ENCODE measurements around the gene SLC25A24.

SLC25A24 gene

GRCh38 chr1:108096089-108096488 is 104.1 kb downstream of the SLC25A24 start:
- no peak overlapping the region for H3K4me2 ChIP-seq (ENCODE audit: low read depth, low read length, poor library complexity, severe bottlenecking)
- H3K4me3 ChIP-seq (ENCODE audit: low read length, poor library complexity, severe bottlenecking): no peak overlapping the region
- H3K9me3 ChIP-seq (ENCODE audit: insufficient read depth, low read depth, low read length): no peaks in the 10 kb centered on the region
- no peaks in the 10 kb centered on the region for H4K20me1 ChIP-seq (ENCODE audit: insufficient read depth, low read length, poor library complexity, severe bottlenecking)
- no peak overlapping the region for H2AFZ ChIP-seq (ENCODE audit: low read length)
- TF ChIP-seq, protein P1, sequence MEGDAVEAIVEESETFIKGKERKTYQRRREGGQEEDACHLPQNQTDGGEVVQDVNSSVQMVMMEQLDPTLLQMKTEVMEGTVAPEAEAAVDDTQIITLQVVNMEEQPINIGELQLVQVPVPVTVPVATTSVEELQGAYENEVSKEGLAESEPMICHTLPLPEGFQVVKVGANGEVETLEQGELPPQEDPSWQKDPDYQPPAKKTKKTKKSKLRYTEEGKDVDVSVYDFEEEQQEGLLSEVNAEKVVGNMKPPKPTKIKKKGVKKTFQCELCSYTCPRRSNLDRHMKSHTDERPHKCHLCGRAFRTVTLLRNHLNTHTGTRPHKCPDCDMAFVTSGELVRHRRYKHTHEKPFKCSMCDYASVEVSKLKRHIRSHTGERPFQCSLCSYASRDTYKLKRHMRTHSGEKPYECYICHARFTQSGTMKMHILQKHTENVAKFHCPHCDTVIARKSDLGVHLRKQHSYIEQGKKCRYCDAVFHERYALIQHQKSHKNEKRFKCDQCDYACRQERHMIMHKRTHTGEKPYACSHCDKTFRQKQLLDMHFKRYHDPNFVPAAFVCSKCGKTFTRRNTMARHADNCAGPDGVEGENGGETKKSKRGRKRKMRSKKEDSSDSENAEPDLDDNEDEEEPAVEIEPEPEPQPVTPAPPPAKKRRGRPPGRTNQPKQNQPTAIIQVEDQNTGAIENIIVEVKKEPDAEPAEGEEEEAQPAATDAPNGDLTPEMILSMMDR (conservative IDR thresholded peaks at IDR 0.05; ENCODE audit: low read length): no peak
- TF ChIP-seq EZH2phosphoT487 (IDR thresholded peaks at IDR 0.05; ENCODE audit: borderline replicate concordance): no peak
- no peaks in the 10 kb centered on the region for H3K27me3 ChIP-seq (ENCODE audit: insufficient read depth, low read length, poor library complexity, severe bottlenecking)
- H3K36me3 ChIP-seq (ENCODE audit: insufficient read depth, low read length): no peaks in the 10 kb centered on the region
- H3K9ac ChIP-seq (ENCODE audit: low read depth, low read length, poor library complexity, severe bottlenecking): no peak overlapping the region
- no peaks in the 10 kb centered on the region for H3F3A ChIP-seq (ENCODE audit: low read depth)
- H3K79me2 ChIP-seq (ENCODE audit: insufficient read depth, low read length): no peaks in the 10 kb centered on the region
- H3K4me1 ChIP-seq (ENCODE audit: insufficient read depth, low read length, poor library complexity, severe bottlenecking): peaks cover 48% of the 10 kb centered on the region
- H3K9me2 ChIP-seq (replicated peaks; ENCODE audit: low read depth, low read length): no peaks in the 10 kb centered on the region

- Histone ChIP-seq H3K4me1 (ENCODE audit: insufficient read depth, low read length, poor library complexity, severe bottlenecking) (peaks cover 38% of the 10 kb centered on the region), H3K27me3 (ENCODE audit: insufficient read depth, low read length, poor library complexity, severe bottlenecking) (no peaks in the 10 kb centered on the region)
- TF ChIP-seq EZH2phosphoT487 (IDR thresholded peaks at IDR 0.05; ENCODE audit: borderline replicate concordance): no peak
- TF ChIP-seq, protein P1 (conservative IDR thresholded peaks at IDR 0.05; ENCODE audit: low read length): no peak
These were observed 110.7 kb downstream of the SLC25A24 start for GRCh38 chr1:108089477-108089876.

DNA sequence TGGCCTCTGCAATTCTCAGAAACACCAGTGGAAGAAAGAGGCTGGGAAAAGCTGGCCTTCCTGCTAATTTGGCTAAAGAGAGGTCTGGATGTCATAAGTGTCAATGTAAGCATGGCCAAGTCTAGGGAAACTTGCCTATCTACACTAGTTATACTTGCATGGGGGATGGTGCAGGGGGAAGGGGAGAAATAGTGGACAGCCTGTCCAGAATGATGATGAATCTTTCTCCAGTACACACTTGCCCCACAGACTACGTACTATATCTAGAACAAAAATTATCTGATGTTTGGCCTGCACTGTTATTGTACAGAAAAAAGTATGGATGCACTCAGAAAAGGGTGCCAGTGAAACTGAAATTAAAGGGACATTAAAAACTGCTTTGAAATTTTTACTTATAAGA is 114.5 kb downstream of the SLC25A24 start:
- no peaks in the 10 kb centered on the region for H3K36me3 ChIP-seq (ENCODE audit: insufficient read depth, low read length)
- H3K27me3 ChIP-seq (ENCODE audit: insufficient read depth, low read length, poor library complexity, severe bottlenecking): no peaks in the 10 kb centered on the region
- peaks cover 71% of the 10 kb centered on the region for H3K4me1 ChIP-seq (ENCODE audit: insufficient read depth, low read length, poor library complexity, severe bottlenecking)
- H4K20me1 ChIP-seq (ENCODE audit: insufficient read depth, low read length, poor library complexity, severe bottlenecking): no peaks in the 10 kb centered on the region
- H3K79me2 ChIP-seq (ENCODE audit: insufficient read depth, low read length): no peaks in the 10 kb centered on the region
- no peak overlapping the region for H2AFZ ChIP-seq (ENCODE audit: low read length)
- H3K4me2 ChIP-seq (ENCODE audit: low read depth, low read length, poor library complexity, severe bottlenecking): no peak overlapping the region
- no peaks in the 10 kb centered on the region for H3K9me3 ChIP-seq (ENCODE audit: insufficient read depth, low read depth, low read length)
- no peak overlapping the region for H3K4me3 ChIP-seq (ENCODE audit: low read length, poor library complexity, severe bottlenecking)
- peaks cover 8% of the 10 kb centered on the region; the same call in 1 of the 2 replicates for H3F3A ChIP-seq (ENCODE audit: low read depth)
- TF ChIP-seq, protein P1 (conservative IDR thresholded peaks at IDR 0.05; ENCODE audit: low read length): no peak
- TF ChIP-seq EZH2phosphoT487 (IDR thresholded peaks at IDR 0.05; ENCODE audit: borderline replicate concordance): no peak
- H3K9me2 ChIP-seq (replicated peaks; ENCODE audit: low read depth, low read length): no peaks in the 10 kb centered on the region
- H3K9ac ChIP-seq (ENCODE audit: low read depth, low read length, poor library complexity, severe bottlenecking): no peak overlapping the region

More at GRCh38 chr1:108089477-108089876, 110.7 kb downstream of the SLC25A24 start:
- H3K79me2 ChIP-seq (ENCODE audit: insufficient read depth, low read length): no peaks in the 10 kb centered on the region
- H3K9me3 ChIP-seq (ENCODE audit: insufficient read depth, low read depth, low read length): no peaks in the 10 kb centered on the region
- no peak overlapping the region for H3K4me3 ChIP-seq (ENCODE audit: low read length, poor library complexity, severe bottlenecking)
- H3K9ac ChIP-seq (ENCODE audit: low read depth, low read length, poor library complexity, severe bottlenecking): no peak overlapping the region
- H3F3A ChIP-seq (ENCODE audit: low read depth): no peaks in the 10 kb centered on the region
- no peaks in the 10 kb centered on the region for H4K20me1 ChIP-seq (ENCODE audit: insufficient read depth, low read length, poor library complexity, severe bottlenecking)
- H3K36me3 ChIP-seq (ENCODE audit: insufficient read depth, low read length): no peaks in the 10 kb centered on the region
- no peak overlapping the region; the same call in 1 of the 2 replicates for H2AFZ ChIP-seq (ENCODE audit: low read length)
- H3K9me2 ChIP-seq (replicated peaks; ENCODE audit: low read depth, low read length): no peaks in the 10 kb centered on the region
- H3K4me2 ChIP-seq (ENCODE audit: low read depth, low read length, poor library complexity, severe bottlenecking): no peak overlapping the region
